ENCODE measurements around the gene SELL. TPM values are rescaled to one million over a fixed set of nuclear protein-coding genes. Genes with fewer than 3 reads are reported as not detected.

SELL gene
- total and polyA plus RNA-seq, 7 donors: 0.14 to 3.1 (median 1.1) TPM

GRCh38 chr1:169701261-169702005 lies 10.0 kb downstream of the SELL start:
- no peaks in the 10 kb centered on the region for H3K4me1 ChIP-seq
- no peak overlapping the region for H3K27ac ChIP-seq
- DNase-seq: no peak
- H3K9me3 ChIP-seq: no peaks in the 10 kb centered on the region
- ATAC-seq: no peak
- no peaks in the 10 kb centered on the region for H3K36me3 ChIP-seq (ENCODE audit: insufficient read depth in 1 of 2, low read depth in 1 of 2)
- 59 to 89% (median 88%) methylated on average over 2 of the region's 2 CpGs for WGBS, 3 donors
- TF ChIP-seq, protein P1, sequence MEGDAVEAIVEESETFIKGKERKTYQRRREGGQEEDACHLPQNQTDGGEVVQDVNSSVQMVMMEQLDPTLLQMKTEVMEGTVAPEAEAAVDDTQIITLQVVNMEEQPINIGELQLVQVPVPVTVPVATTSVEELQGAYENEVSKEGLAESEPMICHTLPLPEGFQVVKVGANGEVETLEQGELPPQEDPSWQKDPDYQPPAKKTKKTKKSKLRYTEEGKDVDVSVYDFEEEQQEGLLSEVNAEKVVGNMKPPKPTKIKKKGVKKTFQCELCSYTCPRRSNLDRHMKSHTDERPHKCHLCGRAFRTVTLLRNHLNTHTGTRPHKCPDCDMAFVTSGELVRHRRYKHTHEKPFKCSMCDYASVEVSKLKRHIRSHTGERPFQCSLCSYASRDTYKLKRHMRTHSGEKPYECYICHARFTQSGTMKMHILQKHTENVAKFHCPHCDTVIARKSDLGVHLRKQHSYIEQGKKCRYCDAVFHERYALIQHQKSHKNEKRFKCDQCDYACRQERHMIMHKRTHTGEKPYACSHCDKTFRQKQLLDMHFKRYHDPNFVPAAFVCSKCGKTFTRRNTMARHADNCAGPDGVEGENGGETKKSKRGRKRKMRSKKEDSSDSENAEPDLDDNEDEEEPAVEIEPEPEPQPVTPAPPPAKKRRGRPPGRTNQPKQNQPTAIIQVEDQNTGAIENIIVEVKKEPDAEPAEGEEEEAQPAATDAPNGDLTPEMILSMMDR (IDR thresholded peaks at IDR 0.05): no peak
- no peak overlapping the region for H3K4me3 ChIP-seq
- peaks cover 0 to 3% (median 0%) of the 10 kb centered on the region in 3 donors for H3K27me3 ChIP-seq (ENCODE audit: insufficient read depth in 3 of 3, low read length in 2 of 3)
- intact Hi-C loops (cut with DNase I): loop anchor here in 1 of 2 donors (5.0 kb wide), 1 partner anchor 99 kb away; no protein-coding TSS in a partner anchor

GRCh38 chr1:169699707-169700106 lies 11.7 kb downstream of the SELL start:
- Histone ChIP-seq H3K27me3 (ENCODE audit: insufficient read depth in 3 of 3, low read length in 2 of 3) (peaks cover 0 to 3% (median 0%) of the 10 kb centered on the region in 3 donors), H3K9me3 (no peaks in the 10 kb centered on the region), H3K4me3 (no peak overlapping the region), H3K36me3 (ENCODE audit: insufficient read depth in 1 of 2, low read depth in 1 of 2) (no peaks in the 10 kb centered on the region), H3K4me1 (no peaks in the 10 kb centered on the region), H3K27ac (no peak overlapping the region)
- TF ChIP-seq, protein P1 (IDR thresholded peaks at IDR 0.05): no peak
- 57 to 81% (median 75%) methylated on average over 3 of the region's 3 CpGs for WGBS, 3 donors
- intact Hi-C loops (cut with DNase I): loop anchor here (5.0 to 10.0 kb wide), 2 partner anchors 85 to 97 kb away; no protein-coding TSS in a partner anchor
- ATAC-seq: no peak
- DNase-seq: no peak

- no peak for DNase-seq
- no peak for ATAC-seq
- TF ChIP-seq, protein P1 (IDR thresholded peaks at IDR 0.05): no peak
- no peaks in the 10 kb centered on the region for H3K4me1 ChIP-seq
- intact Hi-C loops (cut with DNase I): loop anchor here in 1 of 2 donors (10.0 kb wide), 1 partner anchor 84 kb away; no protein-coding TSS in a partner anchor
- no peaks in the 10 kb centered on the region for H3K9me3 ChIP-seq
- peaks cover 0 to 3% (median 0%) of the 10 kb centered on the region in 3 donors for H3K27me3 ChIP-seq (ENCODE audit: insufficient read depth in 3 of 3, low read length in 2 of 3)
- H3K36me3 ChIP-seq (ENCODE audit: insufficient read depth in 1 of 2, low read depth in 1 of 2): no peaks in the 10 kb centered on the region
- H3K27ac ChIP-seq: no peak overlapping the region
- H3K4me3 ChIP-seq: no peak overlapping the region
- 69 to 79% (median 76%) methylated on average over 3 of the region's 3 CpGs for WGBS, 3 donors
Measured at GRCh38 chr1:169698976-169699375, 12.4 kb downstream of the SELL start.

DNA sequence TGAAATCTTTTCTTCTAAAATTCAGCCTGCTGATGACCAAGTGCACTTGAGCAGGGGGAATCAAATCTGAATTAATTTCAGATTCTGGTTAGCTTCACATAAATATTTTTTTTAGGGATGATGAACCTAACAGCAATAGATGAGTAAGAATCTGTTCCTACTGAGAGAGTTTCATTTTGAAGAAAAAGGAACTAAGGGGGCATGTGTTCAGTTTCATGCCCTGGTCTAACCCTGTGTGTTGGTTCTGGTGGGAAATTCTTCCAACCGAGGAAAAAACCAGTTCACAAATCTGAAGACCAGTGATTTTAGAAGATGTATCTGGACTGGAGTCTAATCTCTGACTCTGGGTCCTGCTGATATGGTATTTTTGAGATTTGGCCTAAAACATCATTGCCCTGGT lies 13.7 kb downstream of the SELL start:
- TF ChIP-seq, protein P1 (IDR thresholded peaks at IDR 0.05): no peak
- no peak for ATAC-seq
- no peaks in the 10 kb centered on the region for H3K36me3 ChIP-seq (ENCODE audit: insufficient read depth in 1 of 2, low read depth in 1 of 2)
- 77 to 89% (median 78%) methylated on average over 1 of the region's 1 CpG for WGBS, 3 donors
- peaks cover 0 to 3% (median 0%) of the 10 kb centered on the region in 3 donors for H3K27me3 ChIP-seq (ENCODE audit: insufficient read depth in 3 of 3, low read length in 2 of 3)
- intact Hi-C loops (cut with DNase I): loop anchor here in 1 of 2 donors (10.0 kb wide), 1 partner anchor 83 kb away; no protein-coding TSS in a partner anchor
- no peak for DNase-seq
- no peak overlapping the region for H3K4me3 ChIP-seq
- H3K4me1 ChIP-seq: no peaks in the 10 kb centered on the region
- no peak overlapping the region for H3K27ac ChIP-seq
- H3K9me3 ChIP-seq: no peaks in the 10 kb centered on the region
